ENCODE measurements around the gene OSBPL8. TPM values are rescaled to one million over a fixed set of nuclear protein-coding genes. Genes with fewer than 3 reads are reported as not detected.
A peak's percentile ranks its signal among the peaks of the same experiment; 100 is the strongest.
"Not testable (repeated sequence)": the region's sequence is repeated elsewhere in the genome, so short reads cannot be mapped to it uniquely, and the experiment has no call there.

OSBPL8 gene
- total RNA-seq, 4 donors from 2014 or later: 50.0 to 55.0 (median 54.7) TPM

GRCh38 chr12:76478045-76478444 lies 81.5 kb downstream of the OSBPL8 start:
- no peaks in the 10 kb centered on the region for H3K9me3 ChIP-seq
- H3K27me3 ChIP-seq: no peaks in the 10 kb centered on the region
- H3K27ac ChIP-seq (replicated peaks in 1 of 4): no peak overlapping the region
- no peak for DNase-seq (ENCODE audit: extremely low spot score)
- H3K4me1 ChIP-seq: peaks cover 0 to 6% (median 0%) of the 10 kb centered on the region in 4 donors
- intact Hi-C loops (cut with DNase I): no loop called here
- TF ChIP-seq POLR2AphosphoS5 (IDR thresholded peaks at IDR 0.05) (no peak), EP300 (IDR thresholded peaks at IDR 0.05) (no peak), POLR2A (IDR thresholded peaks at IDR 0.05; ENCODE audit: low read depth) (no peak), CTCF (IDR thresholded peaks at IDR 0.05) (no peak)
- no peak overlapping the region for H3K4me3 ChIP-seq
- H3K36me3 ChIP-seq: peaks cover 0 to 3% (median 0%) of the 10 kb centered on the region in 4 donors
- 96% methylated on average over 5 of the region's 5 CpGs for WGBS

DNA sequence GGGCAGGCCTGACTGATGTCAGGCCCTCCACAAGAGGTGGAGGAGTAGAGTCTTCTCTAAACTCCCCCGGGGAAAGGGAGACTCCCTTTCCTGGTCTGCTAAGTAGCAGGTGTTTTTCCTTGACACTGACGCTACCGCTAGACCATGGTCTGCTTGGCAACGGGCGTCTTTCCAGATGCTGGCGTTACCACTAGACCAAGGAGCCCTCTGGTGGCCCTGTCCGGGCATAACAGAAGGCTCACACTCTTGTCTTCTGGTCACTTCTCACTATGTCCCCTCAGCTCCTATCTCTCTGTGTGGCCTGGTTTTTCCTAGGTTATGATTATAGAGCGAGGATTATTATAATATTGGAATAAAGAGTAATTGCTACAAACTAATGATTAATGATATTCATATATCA lies 86.7 kb downstream of the OSBPL8 start:
- intact Hi-C loops (cut with DNase I); H3K36me3 ChIP-seq; H3K4me3 ChIP-seq; H3K27ac ChIP-seq (replicated peaks in 1 of 4); H3K9me3 ChIP-seq; DNase-seq (ENCODE audit: extremely low spot score); H3K27me3 ChIP-seq: not testable (repeated sequence)
- WGBS: 97% methylated on average over 8 of the region's 8 CpGs
- H3K4me1 ChIP-seq: peaks cover 17 to 28% (median 18%) of the 10 kb centered on the region in 4 donors

GRCh38 chr12:76471579-76471978 lies 88.0 kb downstream of the OSBPL8 start:
- 90% methylated on average over 1 of the region's 1 CpG for WGBS
- no peak for DNase-seq (ENCODE audit: extremely low spot score)
- intact Hi-C loops (cut with DNase I): no loop called here
- no peaks in the 10 kb centered on the region for H3K36me3 ChIP-seq
- H3K27me3 ChIP-seq: no peaks in the 10 kb centered on the region
- no peak overlapping the region for H3K4me3 ChIP-seq
- no peaks in the 10 kb centered on the region for H3K9me3 ChIP-seq
- H3K27ac ChIP-seq (replicated peaks in 1 of 4): no peak overlapping the region
- H3K4me1 ChIP-seq: peaks cover 17 to 28% (median 18%) of the 10 kb centered on the region in 4 donors
- TF ChIP-seq CTCF (IDR thresholded peaks at IDR 0.05) (no peak), POLR2A (IDR thresholded peaks at IDR 0.05; ENCODE audit: low read depth) (no peak), EP300 (IDR thresholded peaks at IDR 0.05) (no peak), POLR2AphosphoS5 (IDR thresholded peaks at IDR 0.05) (no peak)

DNA sequence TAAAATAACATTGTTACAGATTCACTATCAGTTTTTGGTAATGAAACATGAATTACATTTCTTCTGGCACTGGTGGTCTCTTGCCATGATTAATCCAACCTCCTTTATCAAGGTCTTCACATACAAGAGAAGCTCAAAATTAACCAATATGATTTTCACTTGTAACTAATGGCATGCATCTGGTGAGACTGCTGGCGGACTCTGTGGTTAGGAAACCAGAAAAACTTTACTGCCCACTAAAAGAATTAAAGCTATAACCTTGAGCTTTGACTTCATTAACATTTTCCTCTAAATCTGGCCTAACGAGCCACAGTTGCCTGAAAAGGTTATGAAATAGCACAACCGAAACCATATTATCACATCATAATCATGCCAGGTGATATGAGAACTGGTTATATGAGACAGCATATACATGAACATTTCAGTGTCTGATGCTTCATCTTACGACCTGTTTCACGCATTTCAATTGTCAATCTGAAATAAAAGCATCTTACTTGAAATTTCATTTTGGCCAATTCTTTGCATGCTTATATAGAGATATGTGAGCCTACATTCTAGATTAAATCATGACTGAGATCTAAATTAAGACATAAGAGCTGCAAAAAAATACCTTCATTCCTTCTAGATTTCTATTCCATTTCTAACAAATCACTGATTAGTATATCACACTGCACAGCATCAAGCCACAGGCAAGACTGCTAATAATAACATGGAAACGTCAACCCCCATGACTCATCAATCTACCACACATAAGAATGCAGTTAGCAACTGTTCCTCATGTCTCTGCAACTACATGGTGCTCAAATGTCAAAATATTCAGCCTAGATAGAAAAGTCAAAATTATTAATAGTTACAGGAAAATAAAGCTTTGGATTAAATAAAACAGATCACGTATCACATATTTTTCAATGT lies 89.3 kb downstream of the OSBPL8 start:
- intact Hi-C loops (cut with DNase I): no loop called here
- Histone ChIP-seq H3K9me3 (no peaks in the 10 kb centered on the region), H3K27me3 (no peaks in the 10 kb centered on the region), H3K4me3 (no peak overlapping the region), H3K27ac (replicated peaks in 1 of 4) (no peak overlapping the region), H3K4me1 (peaks cover 17 to 23% (median 22%) of the 10 kb centered on the region in 4 donors), H3K36me3 (no peaks in the 10 kb centered on the region)
- TF ChIP-seq CTCF (IDR thresholded peaks at IDR 0.05): no peak
- no peak for DNase-seq (ENCODE audit: extremely low spot score)
- WGBS: 71% methylated on average over 7 of the region's 7 CpGs

- no peaks in the 10 kb centered on the region for H3K36me3 ChIP-seq
- intact Hi-C loops (cut with DNase I): no loop called here
- no peak for TF ChIP-seq CTCF (IDR thresholded peaks at IDR 0.05)
- TF ChIP-seq POLR2A (IDR thresholded peaks at IDR 0.05; ENCODE audit: low read depth): no peak
- TF ChIP-seq EP300 (IDR thresholded peaks at IDR 0.05): no peak
- TF ChIP-seq POLR2AphosphoS5 (IDR thresholded peaks at IDR 0.05): no peak
- no peak overlapping the region for H3K4me3 ChIP-seq
- WGBS: 39% methylated on average over 5 of the region's 5 CpGs
- no peaks in the 10 kb centered on the region for H3K9me3 ChIP-seq
- H3K27ac ChIP-seq (replicated peaks in 1 of 4): peak overlapping the region in 2 of 4 donors; percentile 9 to 18
- DNase-seq (ENCODE audit: extremely low spot score): no peak
- peaks cover 7 to 37% (median 17%) of the 10 kb centered on the region in 4 donors for H3K4me1 ChIP-seq
- H3K27me3 ChIP-seq: no peaks in the 10 kb centered on the region
These were observed 94.9 kb downstream of the OSBPL8 start for GRCh38 chr12:76464631-76465166.

Data from esophagus muscularis mucosa (tissue), 4 donors.